WTC11 (cell line): ENCODE measurements around the gene FBXL7. TPM values are rescaled to one million over a fixed set of nuclear protein-coding genes. Genes with fewer than 3 reads are reported as not detected.

Experiments used
- ATAC-seq: fragments of 200-7000 bp; cut with Tn5 transposase; 2 replicates; pipeline ENCODE4 v1.10.0; 2021; ENCODE audit warnings: mild to moderate bottlenecking, moderate library complexity
- CTCF ChIA-PET: fragments of 300-600 bp; sonication (Branson Sonifier 250); formaldehyde crosslinking; loops from one replicate; lab custom pipeline; 2021; ENCODE audit warnings: antibody characterized with exemption; lab: Charles Lee
- POLR2A ChIA-PET: fragments of 350-600 bp; sonication (Branson Sonifier 250); formaldehyde crosslinking; loops from one replicate; lab custom pipeline; 2021; ENCODE audit warnings: antibody characterized with exemption; lab: Charles Lee
- DNase-seq: peaks from one replicate; pipeline ENCODE4 v3.0.0; 2021; ENCODE audit warnings: low spot score
- H3K27ac Mint-ChIP-seq: 2 replicates; pipeline ENCODE4 v1.8.0; 2021; ENCODE audit warnings: mixed read lengths
- H3K27me3 Mint-ChIP-seq: 2 replicates; pipeline ENCODE4 v1.8.0; 2021; ENCODE audit warnings: low read depth, mild to moderate bottlenecking, moderate library complexity, mixed read lengths
- H3K36me3 Mint-ChIP-seq: 2 replicates; pipeline ENCODE4 v1.8.0; 2021; ENCODE audit warnings: mixed read lengths
- H3K4me1 Mint-ChIP-seq: 2 replicates; pipeline ENCODE4 v1.8.0; 2022; ENCODE audit warnings: mixed read lengths
- H3K4me3 Mint-ChIP-seq: 2 replicates; pipeline ENCODE4 v1.8.0; 2021; ENCODE audit warnings: mild to moderate bottlenecking, moderate library complexity, mixed read lengths
- H3K9me3 Mint-ChIP-seq: 2 replicates; pipeline ENCODE4 v1.8.0; 2021; ENCODE audit warnings: mixed read lengths
- ATF1 ChIP-seq: sonication (generic); formaldehyde crosslinking; IDR thresholded peaks from 2 replicates; pipeline ENCODE4 v1.8.1; 2023; ENCODE audit warnings: mild to moderate bottlenecking, moderate library complexity, missing genetic modification reagents
- ATF2 ChIP-seq: sonication (generic); formaldehyde crosslinking; IDR thresholded peaks from 2 replicates; pipeline ENCODE4 v1.8.1; 2022; ENCODE audit warnings: low read depth, missing genetic modification reagents, borderline replicate concordance
- CREM ChIP-seq: sonication (generic); formaldehyde crosslinking; IDR thresholded peaks from 2 replicates; pipeline ENCODE4 v1.8.1; 2022; ENCODE audit warnings: mild to moderate bottlenecking, missing genetic modification reagents, moderate library complexity
- E2F1 ChIP-seq: sonication (generic); formaldehyde crosslinking; IDR thresholded peaks from 2 replicates; pipeline ENCODE4 v1.8.0; 2022; ENCODE audit warnings: mild to moderate bottlenecking, missing genetic modification reagents
- ELF4 ChIP-seq: sonication (generic); formaldehyde crosslinking; IDR thresholded peaks from 2 replicates; pipeline ENCODE4 v1.8.1; 2022; ENCODE audit warnings: low read depth, mild to moderate bottlenecking, moderate library complexity, missing genetic modification reagents
- HMGA2 ChIP-seq: fragments of 250-450 bp; sonication (Bioruptor Pico); IDR thresholded peaks from 2 replicates; pipeline ENCODE4 v1.4.0; 2021; ENCODE audit warnings: mild to moderate bottlenecking, moderate library complexity
- HMGXB4 ChIP-seq: sonication (generic); formaldehyde crosslinking; IDR thresholded peaks from 2 replicates; pipeline ENCODE4 v1.8.1; 2023; ENCODE audit warnings: mild to moderate bottlenecking, moderate library complexity, missing genetic modification reagents
- NFYB ChIP-seq: sonication (generic); formaldehyde crosslinking; conservative IDR thresholded peaks from 2 replicates; pipeline ENCODE4 v1.8.0; 2022; ENCODE audit warnings: low read depth, missing genetic modification reagents
- NR3C1 ChIP-seq: sonication (generic); formaldehyde crosslinking; conservative IDR thresholded peaks from 2 replicates; pipeline ENCODE4 v1.8.1; 2023; ENCODE audit warnings: low read depth, mild to moderate bottlenecking, missing genetic modification reagents
- RELA ChIP-seq: sonication (generic); formaldehyde crosslinking; IDR thresholded peaks from 2 replicates; pipeline ENCODE4 v1.8.1; 2022; ENCODE audit warnings: missing genetic modification reagents, mild to moderate bottlenecking, borderline replicate concordance
- SP1 ChIP-seq: sonication (generic); formaldehyde crosslinking; conservative IDR thresholded peaks from 2 replicates; pipeline ENCODE4 v1.8.1; 2022; ENCODE audit warnings: missing genetic modification reagents
- TCF7 ChIP-seq: sonication (generic); formaldehyde crosslinking; IDR thresholded peaks from 2 replicates; pipeline ENCODE4 v1.8.0; 2022; ENCODE audit warnings: mild to moderate bottlenecking, low read depth, missing genetic modification reagents, moderate library complexity
- TEAD4 ChIP-seq: sonication (generic); formaldehyde crosslinking; IDR thresholded peaks from 2 replicates; pipeline ENCODE4 v1.8.0; 2022; ENCODE audit warnings: mild to moderate bottlenecking, missing genetic modification reagents
- ZNF219 ChIP-seq: sonication (generic); formaldehyde crosslinking; IDR thresholded peaks from 2 replicates; pipeline ENCODE4 v1.8.0; 2023; ENCODE audit warnings: missing genetic modification reagents, mild to moderate bottlenecking, borderline replicate concordance
- ZNF423 ChIP-seq: fragments of 250-450 bp; sonication (Bioruptor Pico); IDR thresholded peaks from 2 replicates; pipeline ENCODE4 v2.1.2; 2022; ENCODE audit warnings: mild to moderate bottlenecking, moderate library complexity
- ZNF532 ChIP-seq: fragments of 250-450 bp; sonication (Bioruptor Pico); IDR thresholded peaks from 2 replicates; pipeline ENCODE4 v1.9.0; 2021; ENCODE audit warnings: mild to moderate bottlenecking, borderline replicate concordance
- ZSCAN18 ChIP-seq: fragments of 250-450 bp; sonication (Bioruptor Pico); IDR thresholded peaks from 2 replicates; pipeline ENCODE4 v2.1.2; 2022; ENCODE audit warnings: mild to moderate bottlenecking, moderate library complexity
- total RNA-seq: library from RNA; stranded (reverse); gene quantifications from 3 replicates; pipeline ENCODE4 v1.2.3, GENCODE V29; 2021

FBXL7 gene
- total RNA-seq, 1 experiment from 2014 or later = 13.8 TPM

- Mint-ChIP-seq H3K27ac (no peak overlapping the region), H3K36me3 (no peaks in the 10 kb centered on the region), H3K4me1 (no peaks in the 10 kb centered on the region), H3K4me3 (no peak overlapping the region), H3K9me3 (peaks cover 5% of the 10 kb centered on the region; the same call in 1 of the 2 replicates), H3K27me3 (no peaks in the 10 kb centered on the region; the same call in 1 of the 2 replicates)
- ChIA-PET POLR2A (no interaction called here), CTCF (no interaction called here)
- no peak for DNase-seq
- TF ChIP-seq E2F1 (no peak), HMGA2 (CRISPR knock-in tag) (no peak), NFYB (CRISPR knock-in tag) (no peak), ZNF423 (CRISPR knock-in tag) (no peak), SP1 (no peak), ELF4 (no peak), CREM (no peak), TCF7 (CRISPR knock-in tag) (no peak), ATF1 (CRISPR knock-in tag) (no peak), ZNF532 (CRISPR knock-in tag) (no peak), ZSCAN18 (CRISPR knock-in tag) (no peak), NR3C1 (CRISPR knock-in tag) (no peak), ZNF219 (CRISPR knock-in tag) (no peak), TEAD4 (CRISPR knock-in tag) (no peak), HMGXB4 (CRISPR knock-in tag) (no peak), RELA (CRISPR knock-in tag) (no peak), ATF2 (CRISPR knock-in tag) (no peak)
- ATAC-seq = no peak
Measured at GRCh38 chr5:15956622-15957021, 456.6 kb downstream of the FBXL7 start.
